Cerebellar cortex (tissue), 1 donor: ENCODE measurements around the gene KLF6.
A peak's percentile ranks its signal among the peaks of the same experiment; 100 is the strongest.

Source experiments
- DNase-seq: peaks from one replicate; pipeline ENCODE4 v3.0.0-alpha.2; 2015; ENCODE audit warnings: low spot score

Gene KLF6

GRCh38 chr10:3774814-3775695 lies 10.0 kb downstream of the KLF6 start:
- DNase-seq: peak; percentile 39

GRCh38 chr10:3774018-3774813 lies 10.8 kb downstream of the KLF6 start:
- no peak for DNase-seq

- no peak for DNase-seq
These were observed 11.5 kb downstream of the KLF6 start for GRCh38 chr10:3773460-3774017.

GRCh38 chr10:3772361-3773171 lies 12.4 kb downstream of the KLF6 start:
- DNase-seq: no peak

- DNase-seq: no peak
These were observed 14.3 kb downstream of the KLF6 start for GRCh38 chr10:3770611-3771110.

GRCh38 chr10:3769556-3769955 lies 15.5 kb downstream of the KLF6 start:
- DNase-seq: no peak

- no peak for DNase-seq
These were observed 18.8 kb downstream of the KLF6 start for GRCh38 chr10:3766046-3766756.

- DNase-seq: no peak
These were observed 19.9 kb downstream of the KLF6 start for GRCh38 chr10:3765146-3765545.

- no peak for DNase-seq
These were observed 20.3 kb downstream of the KLF6 start for GRCh38 chr10:3764626-3765112.

- no peak for DNase-seq
These were observed 21.0 kb downstream of the KLF6 start for GRCh38 chr10:3763852-3764625.

- no peak for DNase-seq
These were observed 22.0 kb downstream of the KLF6 start for GRCh38 chr10:3763035-3763456.

- DNase-seq: no peak
These were observed 22.7 kb downstream of the KLF6 start for GRCh38 chr10:3762309-3762708.

- DNase-seq: no peak
These were observed 23.1 kb downstream of the KLF6 start for GRCh38 chr10:3761904-3762303.

GRCh38 chr10:3761021-3761686 lies 23.9 kb downstream of the KLF6 start:
- no peak for DNase-seq

- no peak for DNase-seq
These were observed 24.9 kb downstream of the KLF6 start for GRCh38 chr10:3760083-3760482.

GRCh38 chr10:3759397-3759796 lies 25.6 kb downstream of the KLF6 start:
- DNase-seq: no peak

- no peak for DNase-seq
These were observed 26.5 kb downstream of the KLF6 start for GRCh38 chr10:3758491-3758970.

- no peak for DNase-seq
These were observed 27.1 kb downstream of the KLF6 start for GRCh38 chr10:3757638-3758490.
